Fibroblast of lung (primary cell): ENCODE data around the gene PIP5K1C. TPM values are rescaled to one million over a fixed set of nuclear protein-coding genes. Genes with fewer than 3 reads are reported as not detected.

ENCODE experiments used
- DNase-seq, 2 donors: peaks; one replicate each; pipeline versions ENCODE4 v3.0.0 to v3.0.0-alpha.2; 2010; ENCODE audit warnings: low read depth in 2 of 2
- H2AFZ ChIP-seq: 2 replicates; pipeline ENCODE4 v1.5.1; 2012; ENCODE audit warnings: low read length, control low read depth, inconsistent platforms
- H3K27ac ChIP-seq: 2 replicates; pipeline ENCODE4 v1.5.1; 2011; ENCODE audit warnings: low read length, control low read depth; ENCODE audit not compliant: insufficient read depth
- H3K27me3 ChIP-seq: 2 replicates; pipeline ENCODE4 v1.5.1; 2011; ENCODE audit warnings: mild to moderate bottlenecking, low read length; ENCODE audit not compliant: control insufficient read depth, insufficient read depth
- H3K36me3 ChIP-seq: 2 replicates; pipeline ENCODE4 v1.5.1; 2011; ENCODE audit warnings: low read length; ENCODE audit not compliant: control insufficient read depth, insufficient read depth
- H3K4me1 ChIP-seq: 2 replicates; pipeline ENCODE4 v1.5.1; 2011; ENCODE audit warnings: low read length; ENCODE audit not compliant: control insufficient read depth, insufficient read depth; ENCODE audit errors: extremely low read depth
- H3K4me2 ChIP-seq: 2 replicates; pipeline ENCODE4 v1.5.1; 2011; ENCODE audit warnings: low read length, control low read depth; ENCODE audit not compliant: insufficient read depth; ENCODE audit errors: extremely low read depth
- H3K4me3 ChIP-seq, 4 experiments: fragments of 200-600 bp in 1 of 4; sonication (generic) in 1 of 4; replicated peaks in 1 of 4; 2 replicates each; pipeline ENCODE4 v1.5.1; 2011 to 2016; ENCODE audit warnings: low read length in 4 of 4, low read depth in 3 of 4, mild to moderate bottlenecking in 3 of 4, control low read depth in 2 of 4, inconsistent platforms in 1 of 4, mixed read lengths in 1 of 4; ENCODE audit not compliant: insufficient read depth in 1 of 4; ENCODE audit errors: control extremely low read depth in 1 of 4
- H3K79me2 ChIP-seq: 2 replicates; pipeline ENCODE4 v1.5.1; 2012; ENCODE audit warnings: mild to moderate bottlenecking, low read length, inconsistent platforms; ENCODE audit not compliant: control insufficient read depth, insufficient read depth
- H3K9ac ChIP-seq: 2 replicates; pipeline ENCODE4 v1.5.1; 2011; ENCODE audit warnings: mild to moderate bottlenecking, low read length, control low read depth; ENCODE audit not compliant: insufficient read depth
- H3K9me3 ChIP-seq: 2 replicates; pipeline ENCODE4 v1.5.1; 2012; ENCODE audit warnings: low read depth, low read length; ENCODE audit not compliant: control insufficient read depth, insufficient read depth
- H4K20me1 ChIP-seq: 2 replicates; pipeline ENCODE4 v1.5.1; 2011; ENCODE audit warnings: low read length; ENCODE audit not compliant: control insufficient read depth, insufficient read depth; ENCODE audit errors: extremely low read depth
- CTCF ChIP-seq, 2 donors: IDR thresholded peaks in 1 of 2; conservative IDR thresholded peaks in 1 of 2; 1 replicate in 1 of 2; 2 replicates in 1 of 2; pipeline ENCODE4 v1.5.1; 2011 to 2012; ENCODE audit warnings: low read length in 2 of 2, control low read depth in 1 of 2, inconsistent platforms in 1 of 2, low read depth in 1 of 2, mild to moderate bottlenecking in 1 of 2
- EZH2 ChIP-seq: IDR thresholded peaks from 2 replicates; pipeline ENCODE4 v1.5.1; 2012; ENCODE audit warnings: low read length, control low read depth, mild to moderate bottlenecking; ENCODE audit errors: missing control alignments
- polyA plus RNA-seq, 2 donors: library from polyadenylated mRNA; depleted of rRNA in 1 of 2; stranded (reverse) in 1 of 2; unstranded in 1 of 2; fragments of >200 nt; gene quantifications; 2 replicates each; pipeline ENCODE4 v1.2.1, GENCODE V29; 2011 to 2012; ENCODE audit warnings: missing spikeins in 1 of 2
- total RNA-seq: library from RNA; depleted of rRNA; stranded (reverse); fragments of >200 nt; gene quantifications from 2 replicates; pipeline ENCODE4 v1.2.1, GENCODE V29; 2014

PIP5K1C gene
- total and polyA plus RNA-seq, 2 donors (not counting 1 experiment from before 2014, with no cell fraction given), result 8.7 to 16.7 TPM

- Histone ChIP-seq H3K36me3 (peaks cover 3% of the 10 kb centered on the region), H3K4me2 (no peak overlapping the region), H3K4me3 (no peak overlapping the region), H3K9me3 (no peaks in the 10 kb centered on the region), H3K9ac (no peak overlapping the region), H4K20me1 (no peaks in the 10 kb centered on the region), H3K4me1 (no peaks in the 10 kb centered on the region), H3K27ac (no peak overlapping the region), H3K27me3 (no peaks in the 10 kb centered on the region), H2AFZ (no peak overlapping the region), H3K79me2 (peaks cover 10% of the 10 kb centered on the region)
- DNase-seq, result peak; percentile 73 to 82
- no peak for TF ChIP-seq EZH2
- no peak for TF ChIP-seq CTCF (conservative IDR thresholded peaks at IDR 0.05 in 1 of 2, IDR thresholded peaks at IDR 0.05 in 1 of 2; ENCODE audit: low read depth in 1 of 2, low read length in 2 of 2)
These were observed 17.4 kb downstream of the PIP5K1C start for GRCh38 chr19:3682741-3683404.

- Histone ChIP-seq H3K4me2 (no peak overlapping the region), H3K27ac (no peak overlapping the region), H3K79me2 (peaks cover 8% of the 10 kb centered on the region), H4K20me1 (no peaks in the 10 kb centered on the region), H3K27me3 (no peaks in the 10 kb centered on the region), H3K4me3 (no peak overlapping the region), H3K36me3 (peaks cover 3% of the 10 kb centered on the region), H3K9ac (no peak overlapping the region), H2AFZ (no peak overlapping the region), H3K9me3 (no peaks in the 10 kb centered on the region), H3K4me1 (no peaks in the 10 kb centered on the region)
- TF ChIP-seq EZH2 (no peak), CTCF (conservative IDR thresholded peaks at IDR 0.05 in 1 of 2, IDR thresholded peaks at IDR 0.05 in 1 of 2; ENCODE audit: low read depth in 1 of 2, low read length in 2 of 2) (no peak)
- DNase-seq, result no peak
These were observed 18.0 kb downstream of the PIP5K1C start for GRCh38 chr19:3682286-3682685.

GRCh38 chr19:3680939-3681338 lies 19.3 kb downstream of the PIP5K1C start:
- Histone ChIP-seq H4K20me1 (no peaks in the 10 kb centered on the region), H3K79me2 (peaks cover 7% of the 10 kb centered on the region)
- DNase-seq, result no peak

More at GRCh38 chr19:3680939-3681338, 19.3 kb downstream of the PIP5K1C start:
- Histone ChIP-seq H3K4me2 (no peak overlapping the region), H3K9me3 (no peaks in the 10 kb centered on the region), H3K27ac (no peak overlapping the region), H2AFZ (no peak overlapping the region), H3K9ac (no peak overlapping the region), H3K4me3 (no peak overlapping the region), H3K36me3 (peaks cover 3% of the 10 kb centered on the region), H3K4me1 (no peaks in the 10 kb centered on the region), H3K27me3 (no peaks in the 10 kb centered on the region)
- no peak for TF ChIP-seq EZH2
- no peak for TF ChIP-seq CTCF (conservative IDR thresholded peaks at IDR 0.05 in 1 of 2, IDR thresholded peaks at IDR 0.05 in 1 of 2; ENCODE audit: low read depth in 1 of 2, low read length in 2 of 2)
